A673 (cell line): Measurements from ENCODE around the gene HAVCR2.

Source experiments
- CTCF ChIP-seq: fragments of 300-800, 200-600 bp; sonication (generic); conservative IDR thresholded peaks from 2 replicates; pipeline ENCODE4 v1.5.1; 2017; ENCODE audit warnings: low read depth, mild to moderate bottlenecking, antibody characterized with exemption, low read length, moderate library complexity, mixed read lengths
- EZH2 ChIP-seq: fragments of 200-600 bp; sonication (generic); IDR thresholded peaks from 2 replicates; pipeline ENCODE4 v1.6.1; 2017; ENCODE audit warnings: borderline replicate concordance, low read depth, mild to moderate bottlenecking, mixed read lengths, antibody characterized with exemption, low read length; ENCODE audit not compliant: poor library complexity, severe bottlenecking

- TF ChIP-seq CTCF: no peak
- TF ChIP-seq EZH2: no peak
Observed at GRCh38 chr5:157088342-157088990, 20.4 kb downstream of the HAVCR2 start.
